ENCODE data around the gene EFNB1. TPM values are rescaled to one million over a fixed set of nuclear protein-coding genes. Genes with fewer than 3 reads are reported as not detected.

Gene EFNB1
- 9.3 and 14.2 TPM in 2 replicates for total RNA-seq

GRCh38 chrX:68828740-68829581 lies at the start of gene EFNB1:
Gene EFNB1 (plus strand): TSS chrX:68829021. CDS start chrX:68829777, 756 bp downstream.

Other genes starting within 250 kb of the EFNB1 start
- gene STARD8, start 181.4 kb upstream of the EFNB1 start, total RNA-seq = 4.3 and 5.2 TPM in 2 replicates

Data from articular chondrocyte of knee joint (primary cell).